HCT116 (cell line): ENCODE results near the gene FAM89B. TPM values are rescaled to one million over a fixed set of nuclear protein-coding genes. Genes with fewer than 3 reads are reported as not detected.
A peak's percentile ranks its signal among the peaks of the same experiment; 100 is the strongest.

Experiments used
- ATAC-seq: fragments of 200-7000 bp; cut with Tn5 transposase; 2 replicates; pipeline ENCODE4 v1.9.1; 2020; ENCODE audit warnings: mild to moderate bottlenecking, moderate library complexity
- BruUV-seq: library from RNA; stranded (reverse); fragments of 400-500 nt; replicated peaks from 2 replicates; lab custom pipeline; 2021; lab: Mats Ljungman, UMichigan
- CTCF ChIA-PET: fragments of 300-600 bp; sonication (Branson Sonifier 250); formaldehyde crosslinking; loops from one replicate; lab custom pipeline; 2021; ENCODE audit warnings: antibody characterized with exemption; lab: Charles Lee
- POLR2A ChIA-PET: fragments of 300-600, 350-600 bp; sonication (Branson Sonifier 250); formaldehyde crosslinking; loops from one replicate; lab custom pipeline; 2021; ENCODE audit warnings: antibody characterized with exemption; lab: Charles Lee
- RAD21 ChIA-PET, 2 experiments: fragments of 300-600 bp; sonication (Branson Sonifier 250); formaldehyde crosslinking; loops; one replicate each; lab custom pipeline; 2023; ENCODE audit warnings: low total read pairs in 2 of 2; ENCODE audit not compliant: uncharacterized antibody in 2 of 2, unreplicated experiment in 2 of 2, low non-redundant PET in 1 of 2; lab: Charles Lee
- DNase-seq: peaks from one replicate; pipeline ENCODE4 v3.0.0-alpha.2; 2010; ENCODE audit warnings: low read depth, low spot score
- H2AFZ ChIP-seq: fragments of 200-600 bp; shearing (Covaris generic), sonication (generic); 2 replicates; pipeline ENCODE4 v1.6.1; 2017; ENCODE audit warnings: low read depth, mixed run types, mixed read lengths, antibody characterized with exemption, low read length; ENCODE audit not compliant: poor library complexity, severe bottlenecking
- H3K27ac ChIP-seq: 2 replicates; pipeline ENCODE4 v1.5.1; 2012; ENCODE audit warnings: low read depth, low read length
- H3K27me3 ChIP-seq: fragments of 200-600 bp; sonication (generic); 2 replicates; pipeline ENCODE4 v1.6.1; 2016; ENCODE audit warnings: mixed run types, low read length, mixed read lengths; ENCODE audit not compliant: insufficient read depth
- H3K36me3 ChIP-seq, 2 experiments: fragments of 200-500 bp in 1 of 2; fragments of 200-600 bp in 1 of 2; sonication (Bioruptor generic) in 1 of 2; sonication (generic) in 1 of 2; 2 replicates each; pipeline versions ENCODE4 v1.5.1 to v1.6.1; 2014 to 2016; ENCODE audit warnings: low read length in 2 of 2, inconsistent platforms in 1 of 2, mixed read lengths in 1 of 2, mixed run types in 1 of 2; ENCODE audit not compliant: insufficient read depth in 2 of 2, control insufficient read depth in 1 of 2
- H3K4me1 ChIP-seq, 2 experiments: fragments of 200-600 bp in 1 of 2; sonication (generic) in 1 of 2; 2 replicates each; pipeline versions ENCODE4 v1.5.1 to v1.6.1; 2012 to 2017; ENCODE audit warnings: low read length in 2 of 2, inconsistent platforms in 1 of 2, mild to moderate bottlenecking in 1 of 2, mixed read lengths in 1 of 2, mixed run types in 1 of 2, moderate library complexity in 1 of 2; ENCODE audit not compliant: insufficient read depth in 2 of 2, control insufficient read depth in 1 of 2
- H3K4me2 ChIP-seq: fragments of 200-600 bp; sonication (generic); 2 replicates; pipeline ENCODE4 v1.6.1; 2017; ENCODE audit warnings: mixed run types, low read length, mixed read lengths
- H3K4me3 ChIP-seq, 2 experiments: fragments of 200-600 bp in 1 of 2; sonication (generic) in 1 of 2; replicated peaks in 1 of 2; 2 replicates each; pipeline ENCODE4 v1.5.1; 2011 to 2016; ENCODE audit warnings: low read length in 2 of 2, control low read depth in 1 of 2, low read depth in 1 of 2, mild to moderate bottlenecking in 1 of 2, mixed read lengths in 1 of 2, mixed run types in 1 of 2
- H3K79me2 ChIP-seq: fragments of 200-600 bp; sonication (generic); 2 replicates; pipeline ENCODE4 v1.6.1; 2017; ENCODE audit warnings: mild to moderate bottlenecking, mixed run types, low read length, moderate library complexity, mixed read lengths; ENCODE audit not compliant: insufficient read depth
- H3K9ac ChIP-seq: fragments of 200-600 bp; sonication (generic); 2 replicates; pipeline ENCODE4 v1.6.1; 2016; ENCODE audit warnings: low read length, mixed read lengths
- H3K9me2 ChIP-seq: fragments of 200-600 bp; sonication (generic), shearing (Covaris generic); 2 replicates; pipeline ENCODE4 v1.6.1; 2017; ENCODE audit warnings: mixed run types, mild to moderate bottlenecking, moderate library complexity; ENCODE audit not compliant: insufficient read depth
- H3K9me3 ChIP-seq, 2 experiments: fragments of 200-500 bp in 1 of 2; fragments of 200-600 bp in 1 of 2; sonication (Bioruptor generic) in 1 of 2; sonication (generic) in 1 of 2; 2 replicates each; pipeline ENCODE4 v1.6.1; 2014 to 2017; ENCODE audit warnings: low read length in 2 of 2, mixed read lengths in 2 of 2, inconsistent platforms in 1 of 2, low read depth in 1 of 2, mild to moderate bottlenecking in 1 of 2, mixed run types in 1 of 2, moderate library complexity in 1 of 2; ENCODE audit not compliant: control insufficient read depth in 1 of 2, insufficient read depth in 1 of 2
- H4K20me1 ChIP-seq: fragments of 200-600 bp; sonication (generic), shearing (Covaris generic); 2 replicates; pipeline ENCODE4 v1.6.1; 2017; ENCODE audit warnings: mixed run types, mild to moderate bottlenecking, moderate library complexity; ENCODE audit not compliant: insufficient read depth
- CBX3 ChIP-seq: IDR thresholded peaks from 2 replicates; pipeline ENCODE4 v1.6.1; 2012; ENCODE audit warnings: low read depth
- EGR1 ChIP-seq: IDR thresholded peaks from 2 replicates; pipeline ENCODE4 v1.6.1; 2012; ENCODE audit warnings: low read depth
- POLR2A ChIP-seq: IDR thresholded peaks from 2 replicates; pipeline ENCODE4 v1.7.0; 2011; ENCODE audit warnings: borderline replicate concordance; ENCODE audit not compliant: insufficient read depth, insufficient read length; ENCODE audit errors: extremely low read depth
- POLR2AphosphoS5 ChIP-seq: IDR thresholded peaks from 2 replicates; pipeline ENCODE4 v1.6.1; 2011; ENCODE audit warnings: mild to moderate bottlenecking, low read depth, low read length, moderate library complexity
- TCF7L2 ChIP-seq: IDR thresholded peaks from 2 replicates; pipeline ENCODE4 v1.7.0; 2011; ENCODE audit warnings: borderline replicate concordance, inconsistent platforms; ENCODE audit not compliant: insufficient read depth, insufficient read length; ENCODE audit errors: extremely low read depth
- YY1 ChIP-seq: IDR thresholded peaks from 2 replicates; pipeline ENCODE4 v1.6.1; 2011; ENCODE audit warnings: low read length, low read depth, moderate library complexity, mild to moderate bottlenecking; ENCODE audit not compliant: insufficient replicate concordance; ENCODE audit errors: extremely low read depth
- ZFX ChIP-seq: fragments of 450-650 bp; IDR thresholded peaks from 2 replicates; pipeline ENCODE4 v1.6.1; 2017
- intact Hi-C: fragments of 100-400 bp; cut with micrococcal nuclease; formaldehyde crosslinking; loops from 2 replicates; pipeline ENCODE4 v1.10.0; 2022
- total RNA-seq: library from RNA; stranded (reverse); gene quantifications from one replicate; pipeline ENCODE4 v1.2.1, GENCODE V29; 2021; ENCODE audit not compliant: unreplicated experiment
- TF ChIP-seq, protein P1 (sequence below): IDR thresholded peaks from 2 replicates; pipeline ENCODE4 v1.6.1; 2012
- TF ChIP-seq, protein P2 (sequence below): IDR thresholded peaks from 2 replicates; pipeline ENCODE4 v1.6.1; 2011; ENCODE audit warnings: mild to moderate bottlenecking, low read length, moderate library complexity; ENCODE audit not compliant: insufficient replicate concordance; ENCODE audit errors: extremely low read depth
- TF ChIP-seq, protein P3 (sequence below): IDR thresholded peaks from 2 replicates; pipeline ENCODE4 v1.6.1; 2012; ENCODE audit warnings: low read depth

FAM89B gene
- total RNA-seq, 1 experiment from 2014 or later: 60.0 TPM

DNA sequence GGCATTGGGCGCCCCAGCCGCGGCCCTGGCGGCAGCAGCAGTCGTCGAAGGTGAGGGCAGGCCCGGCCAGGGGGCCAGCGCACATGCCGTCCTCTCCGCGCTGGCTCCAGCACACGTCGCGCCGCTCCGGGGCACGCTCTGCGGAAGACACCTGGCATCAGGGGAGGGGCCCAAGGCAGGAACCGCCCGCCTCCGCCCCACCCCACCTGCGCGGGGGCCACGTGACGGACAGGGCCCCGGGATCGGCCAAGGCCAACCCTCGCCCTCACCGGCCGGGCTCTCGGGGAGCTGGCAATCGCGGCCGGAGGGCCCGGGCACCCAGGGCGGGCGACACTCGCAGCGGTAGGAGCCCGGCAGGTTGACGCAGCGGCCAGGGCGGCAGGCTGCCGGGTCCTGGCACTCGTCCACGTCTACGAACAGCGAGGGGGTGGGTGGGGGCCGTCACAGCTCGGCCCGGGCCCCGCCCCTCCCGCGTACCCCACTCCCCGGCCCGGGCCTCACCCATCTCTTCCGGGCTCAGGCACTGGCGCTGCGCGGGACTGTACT is 32.5 kb upstream of the FAM89B start:
- intact Hi-C loops: loop anchor here (1.0 kb wide), 1 partner anchor 30 kb away; the partner anchor contains the start of gene ZNRD2
- RAD21 ChIA-PET: interaction anchor here (0.6 to 3.3 kb wide), 15 partner anchors 10 to 443 kb away, joined by 3 to 32 read pairs (median 4); partner anchors contain the start of genes FAM89B (in 2 of the 2), SCYL1 (in 1 of the 2) and ZNRD2 (in 1 of the 2)
- peaks cover 13 to 39% of the 10 kb centered on the region in 2 experiments; a peak in 3 of 4 replicates for H3K4me1 ChIP-seq
- H3K27me3 ChIP-seq: no peaks in the 10 kb centered on the region
- no peaks in the 10 kb centered on the region for H4K20me1 ChIP-seq
- CTCF ChIA-PET: interaction anchor here (0.6 to 4.6 kb wide), 14 partner anchors 11 to 505 kb away, joined by 3 to 89 read pairs (median 4); partner anchors contain the start of genes EHBP1L1, FAM89B, KCNK7 and LTBP3
- H2AFZ ChIP-seq: no peak overlapping the region
- POLR2A ChIA-PET: interaction anchor here (0.7 to 2.8 kb wide), 13 partner anchors 15 to 117 kb away, joined by 3 to 16 read pairs (median 6); partner anchors contain the start of genes FAM89B, LTBP3, MALAT1 and NEAT1
- H3K9me2 ChIP-seq: no peaks in the 10 kb centered on the region
- H3K9me3 ChIP-seq: no peaks in the 10 kb centered on the region
- peak overlapping the region; percentile 94 for H3K4me2 ChIP-seq
- peak overlapping the region; percentile 100 for H3K27ac ChIP-seq
- ATAC-seq (peak; percentile 74), DNase-seq (peak; percentile 62)
- H3K9ac ChIP-seq: peak overlapping the region; percentile 82
- peaks cover 24% of the 10 kb centered on the region for H3K79me2 ChIP-seq
- TF ChIP-seq TCF7L2 (no peak), POLR2AphosphoS5 (peak; percentile 64), YY1 (no peak), ZFX (peak; percentile 75; the same call in 1 of the 2 replicates), CBX3 (no peak), EGR1 (no peak), POLR2A (peak; percentile 58)
- TF ChIP-seq, protein P1, sequence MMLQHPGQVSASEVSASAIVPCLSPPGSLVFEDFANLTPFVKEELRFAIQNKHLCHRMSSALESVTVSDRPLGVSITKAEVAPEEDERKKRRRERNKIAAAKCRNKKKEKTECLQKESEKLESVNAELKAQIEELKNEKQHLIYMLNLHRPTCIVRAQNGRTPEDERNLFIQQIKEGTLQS: no peak
- TF ChIP-seq, protein P2, sequence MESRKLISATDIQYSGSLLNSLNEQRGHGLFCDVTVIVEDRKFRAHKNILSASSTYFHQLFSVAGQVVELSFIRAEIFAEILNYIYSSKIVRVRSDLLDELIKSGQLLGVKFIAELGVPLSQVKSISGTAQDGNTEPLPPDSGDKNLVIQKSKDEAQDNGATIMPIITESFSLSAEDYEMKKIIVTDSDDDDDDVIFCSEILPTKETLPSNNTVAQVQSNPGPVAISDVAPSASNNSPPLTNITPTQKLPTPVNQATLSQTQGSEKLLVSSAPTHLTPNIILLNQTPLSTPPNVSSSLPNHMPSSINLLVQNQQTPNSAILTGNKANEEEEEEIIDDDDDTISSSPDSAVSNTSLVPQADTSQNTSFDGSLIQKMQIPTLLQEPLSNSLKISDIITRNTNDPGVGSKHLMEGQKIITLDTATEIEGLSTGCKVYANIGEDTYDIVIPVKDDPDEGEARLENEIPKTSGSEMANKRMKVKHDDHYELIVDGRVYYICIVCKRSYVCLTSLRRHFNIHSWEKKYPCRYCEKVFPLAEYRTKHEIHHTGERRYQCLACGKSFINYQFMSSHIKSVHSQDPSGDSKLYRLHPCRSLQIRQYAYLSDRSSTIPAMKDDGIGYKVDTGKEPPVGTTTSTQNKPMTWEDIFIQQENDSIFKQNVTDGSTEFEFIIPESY: no peak
- TF ChIP-seq, protein P3, sequence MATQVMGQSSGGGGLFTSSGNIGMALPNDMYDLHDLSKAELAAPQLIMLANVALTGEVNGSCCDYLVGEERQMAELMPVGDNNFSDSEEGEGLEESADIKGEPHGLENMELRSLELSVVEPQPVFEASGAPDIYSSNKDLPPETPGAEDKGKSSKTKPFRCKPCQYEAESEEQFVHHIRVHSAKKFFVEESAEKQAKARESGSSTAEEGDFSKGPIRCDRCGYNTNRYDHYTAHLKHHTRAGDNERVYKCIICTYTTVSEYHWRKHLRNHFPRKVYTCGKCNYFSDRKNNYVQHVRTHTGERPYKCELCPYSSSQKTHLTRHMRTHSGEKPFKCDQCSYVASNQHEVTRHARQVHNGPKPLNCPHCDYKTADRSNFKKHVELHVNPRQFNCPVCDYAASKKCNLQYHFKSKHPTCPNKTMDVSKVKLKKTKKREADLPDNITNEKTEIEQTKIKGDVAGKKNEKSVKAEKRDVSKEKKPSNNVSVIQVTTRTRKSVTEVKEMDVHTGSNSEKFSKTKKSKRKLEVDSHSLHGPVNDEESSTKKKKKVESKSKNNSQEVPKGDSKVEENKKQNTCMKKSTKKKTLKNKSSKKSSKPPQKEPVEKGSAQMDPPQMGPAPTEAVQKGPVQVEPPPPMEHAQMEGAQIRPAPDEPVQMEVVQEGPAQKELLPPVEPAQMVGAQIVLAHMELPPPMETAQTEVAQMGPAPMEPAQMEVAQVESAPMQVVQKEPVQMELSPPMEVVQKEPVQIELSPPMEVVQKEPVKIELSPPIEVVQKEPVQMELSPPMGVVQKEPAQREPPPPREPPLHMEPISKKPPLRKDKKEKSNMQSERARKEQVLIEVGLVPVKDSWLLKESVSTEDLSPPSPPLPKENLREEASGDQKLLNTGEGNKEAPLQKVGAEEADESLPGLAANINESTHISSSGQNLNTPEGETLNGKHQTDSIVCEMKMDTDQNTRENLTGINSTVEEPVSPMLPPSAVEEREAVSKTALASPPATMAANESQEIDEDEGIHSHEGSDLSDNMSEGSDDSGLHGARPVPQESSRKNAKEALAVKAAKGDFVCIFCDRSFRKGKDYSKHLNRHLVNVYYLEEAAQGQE: no peak
- no TSS peak for BruUV-seq
- peak overlapping the region; percentile 68 to 85 for H3K4me3 ChIP-seq
- peaks cover 3 to 4% of the 10 kb centered on the region in 2 experiments; a peak in 3 of 4 replicates for H3K36me3 ChIP-seq
